ENCODE measurements around the gene SH3RF2.

DNA sequence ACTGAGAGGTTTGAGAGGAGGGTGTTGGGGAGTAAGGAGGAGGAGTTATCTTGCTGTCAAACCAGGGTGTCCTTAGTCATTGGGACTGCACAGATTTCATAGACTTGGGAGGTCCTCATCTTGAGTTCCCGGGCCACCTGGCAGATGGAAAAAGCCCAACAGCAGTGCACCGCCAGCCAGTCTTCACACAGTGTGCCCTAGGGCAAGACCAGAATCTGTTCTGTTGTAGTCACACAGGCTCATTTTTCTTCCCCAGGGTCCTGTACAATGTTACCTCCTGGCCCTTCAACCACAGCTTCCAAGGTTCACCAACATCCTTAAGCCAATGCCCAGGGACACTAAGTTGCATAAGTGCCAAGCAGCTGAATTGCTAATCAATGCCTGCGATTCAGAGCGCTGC is 148.0 kb downstream of the SH3RF2 start:
- TF ChIP-seq, protein P1, sequence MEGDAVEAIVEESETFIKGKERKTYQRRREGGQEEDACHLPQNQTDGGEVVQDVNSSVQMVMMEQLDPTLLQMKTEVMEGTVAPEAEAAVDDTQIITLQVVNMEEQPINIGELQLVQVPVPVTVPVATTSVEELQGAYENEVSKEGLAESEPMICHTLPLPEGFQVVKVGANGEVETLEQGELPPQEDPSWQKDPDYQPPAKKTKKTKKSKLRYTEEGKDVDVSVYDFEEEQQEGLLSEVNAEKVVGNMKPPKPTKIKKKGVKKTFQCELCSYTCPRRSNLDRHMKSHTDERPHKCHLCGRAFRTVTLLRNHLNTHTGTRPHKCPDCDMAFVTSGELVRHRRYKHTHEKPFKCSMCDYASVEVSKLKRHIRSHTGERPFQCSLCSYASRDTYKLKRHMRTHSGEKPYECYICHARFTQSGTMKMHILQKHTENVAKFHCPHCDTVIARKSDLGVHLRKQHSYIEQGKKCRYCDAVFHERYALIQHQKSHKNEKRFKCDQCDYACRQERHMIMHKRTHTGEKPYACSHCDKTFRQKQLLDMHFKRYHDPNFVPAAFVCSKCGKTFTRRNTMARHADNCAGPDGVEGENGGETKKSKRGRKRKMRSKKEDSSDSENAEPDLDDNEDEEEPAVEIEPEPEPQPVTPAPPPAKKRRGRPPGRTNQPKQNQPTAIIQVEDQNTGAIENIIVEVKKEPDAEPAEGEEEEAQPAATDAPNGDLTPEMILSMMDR (IDR thresholded peaks at IDR 0.05) = no peak
- no peak for TF ChIP-seq POLR2A (IDR thresholded peaks at IDR 0.05)

All from uterus (tissue), 2 donors.